Astrocyte (in vitro differentiated cells and primary cell): Measurements from ENCODE around the gene NLRP10. TPM values are rescaled to one million over a fixed set of nuclear protein-coding genes. Genes with fewer than 3 reads are reported as not detected.

Experiments
- DNase-seq: peaks from one replicate; pipeline ENCODE4 v3.0.0-alpha.2; 2010; ENCODE audit warnings: low read depth
- FAIRE-seq: peaks from 2 replicates; lab custom pipeline; 2011; peaks lifted over from hg19 to GRCh38; lab: Jason Lieb, UNC
- H2AFZ ChIP-seq: 2 replicates; pipeline ENCODE4 v1.6.0; 2012; ENCODE audit warnings: low read depth, low read length, inconsistent platforms
- H3K27ac ChIP-seq: 2 replicates; pipeline ENCODE4 v1.5.1; 2011; ENCODE audit warnings: low read depth, low read length, inconsistent platforms
- H3K27me3 ChIP-seq: 2 replicates; pipeline ENCODE4 v1.6.0; 2011; ENCODE audit warnings: low read length, inconsistent platforms; ENCODE audit not compliant: insufficient read depth
- H3K36me3 ChIP-seq: 2 replicates; pipeline ENCODE4 v1.5.1; 2011; ENCODE audit warnings: low read length, inconsistent platforms; ENCODE audit not compliant: insufficient read depth
- H3K4me1 ChIP-seq: 2 replicates; pipeline ENCODE4 v1.5.1; 2011; ENCODE audit warnings: low read length, inconsistent platforms; ENCODE audit not compliant: insufficient read depth
- H3K4me2 ChIP-seq: 2 replicates; pipeline ENCODE4 v1.6.0; 2012; ENCODE audit warnings: low read length, inconsistent platforms
- H3K4me3 ChIP-seq: 2 replicates; pipeline ENCODE4 v1.5.1; 2011; ENCODE audit warnings: low read depth, mild to moderate bottlenecking, low read length, inconsistent platforms; ENCODE audit not compliant: insufficient read depth
- H3K79me2 ChIP-seq: 2 replicates; pipeline ENCODE4 v1.6.0; 2012; ENCODE audit warnings: mild to moderate bottlenecking, low read length, inconsistent platforms; ENCODE audit not compliant: insufficient read depth
- H3K9ac ChIP-seq: 2 replicates; pipeline ENCODE4 v1.6.0; 2012; ENCODE audit warnings: mild to moderate bottlenecking, low read length, inconsistent platforms
- H3K9me3 ChIP-seq: 2 replicates; pipeline ENCODE4 v1.5.1; 2012; ENCODE audit warnings: low read depth, mild to moderate bottlenecking, low read length, inconsistent platforms; ENCODE audit not compliant: insufficient read depth
- H4K20me1 ChIP-seq: 2 replicates; pipeline ENCODE4 v1.6.0; 2012; ENCODE audit warnings: low read length, inconsistent platforms; ENCODE audit not compliant: insufficient read depth
- H3K27ac Mint-ChIP-seq: one replicate; pipeline ENCODE4 v1.8.0; 2021; ENCODE audit warnings: mild to moderate bottlenecking, mixed read lengths; ENCODE audit not compliant: unreplicated experiment
- H3K27me3 Mint-ChIP-seq: one replicate; pipeline ENCODE4 v1.8.0; 2021; ENCODE audit warnings: low read depth, mixed read lengths; ENCODE audit not compliant: unreplicated experiment
- H3K36me3 Mint-ChIP-seq: one replicate; pipeline ENCODE4 v1.8.0; 2021; ENCODE audit warnings: low read depth, mixed read lengths; ENCODE audit not compliant: unreplicated experiment
- H3K4me1 Mint-ChIP-seq: one replicate; pipeline ENCODE4 v1.8.0; 2021; ENCODE audit warnings: low read depth, mixed read lengths; ENCODE audit not compliant: unreplicated experiment
- H3K4me3 Mint-ChIP-seq: one replicate; pipeline ENCODE4 v1.8.0; 2021; ENCODE audit warnings: mild to moderate bottlenecking, moderate library complexity, mixed read lengths; ENCODE audit not compliant: unreplicated experiment
- H3K9me3 Mint-ChIP-seq: one replicate; pipeline ENCODE4 v1.8.0; 2021; ENCODE audit warnings: mild to moderate bottlenecking, mixed read lengths; ENCODE audit not compliant: unreplicated experiment
- EZH2 ChIP-seq: IDR thresholded peaks from 2 replicates; pipeline ENCODE4 v1.6.1; 2012; ENCODE audit warnings: mild to moderate bottlenecking, low read length, inconsistent platforms; ENCODE audit not compliant: insufficient read depth
- total RNA-seq: library from RNA; stranded (reverse); gene quantifications from 2 replicates; pipeline ENCODE4 v1.2.1, GENCODE V29; 2021
- TF ChIP-seq, protein P1 (sequence below): IDR thresholded peaks from 2 replicates; pipeline ENCODE4 v1.5.1; 2011; ENCODE audit warnings: low read depth, mild to moderate bottlenecking, inconsistent platforms, low read length, moderate library complexity; ENCODE audit not compliant: insufficient read depth

The NLRP10 gene
- total RNA-seq, 1 donor from 2014 or later: 3.1 TPM

DNA sequence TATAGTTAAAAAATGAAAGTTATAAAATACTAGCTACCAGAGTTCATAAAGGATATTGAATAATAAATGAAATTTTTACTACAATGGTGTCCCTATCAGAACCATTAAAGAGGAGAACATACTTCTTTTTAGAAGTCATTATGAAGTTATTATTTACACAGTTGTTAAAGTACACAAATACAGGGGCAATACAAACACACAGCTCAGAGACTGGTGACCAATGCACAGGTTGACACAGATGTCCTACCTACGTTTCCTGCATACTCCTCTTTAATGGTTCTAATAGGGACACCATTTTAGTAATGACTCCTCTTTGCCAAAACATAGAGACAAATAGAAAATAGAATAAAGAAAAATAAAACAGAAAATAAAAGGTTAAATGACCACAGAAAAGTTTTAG, 10.1 kb downstream of the NLRP10 start:
- Mint-ChIP-seq H3K36me3 (no peaks in the 10 kb centered on the region), H3K4me3 (no peak overlapping the region), H3K27ac (no peak overlapping the region), H3K9me3 (peaks cover 3% of the 10 kb centered on the region), H3K27me3 (peaks cover 4% of the 10 kb centered on the region), H3K4me1 (no peaks in the 10 kb centered on the region)
- no peak overlapping the region for H3K4me2 ChIP-seq
- H3K79me2 ChIP-seq: no peaks in the 10 kb centered on the region
- no peaks in the 10 kb centered on the region for H3K36me3 ChIP-seq
- no peaks in the 10 kb centered on the region for H3K4me1 ChIP-seq
- DNase-seq (no peak), FAIRE-seq (no peak)
- H3K9me3 ChIP-seq: no peaks in the 10 kb centered on the region
- TF ChIP-seq, protein P1, sequence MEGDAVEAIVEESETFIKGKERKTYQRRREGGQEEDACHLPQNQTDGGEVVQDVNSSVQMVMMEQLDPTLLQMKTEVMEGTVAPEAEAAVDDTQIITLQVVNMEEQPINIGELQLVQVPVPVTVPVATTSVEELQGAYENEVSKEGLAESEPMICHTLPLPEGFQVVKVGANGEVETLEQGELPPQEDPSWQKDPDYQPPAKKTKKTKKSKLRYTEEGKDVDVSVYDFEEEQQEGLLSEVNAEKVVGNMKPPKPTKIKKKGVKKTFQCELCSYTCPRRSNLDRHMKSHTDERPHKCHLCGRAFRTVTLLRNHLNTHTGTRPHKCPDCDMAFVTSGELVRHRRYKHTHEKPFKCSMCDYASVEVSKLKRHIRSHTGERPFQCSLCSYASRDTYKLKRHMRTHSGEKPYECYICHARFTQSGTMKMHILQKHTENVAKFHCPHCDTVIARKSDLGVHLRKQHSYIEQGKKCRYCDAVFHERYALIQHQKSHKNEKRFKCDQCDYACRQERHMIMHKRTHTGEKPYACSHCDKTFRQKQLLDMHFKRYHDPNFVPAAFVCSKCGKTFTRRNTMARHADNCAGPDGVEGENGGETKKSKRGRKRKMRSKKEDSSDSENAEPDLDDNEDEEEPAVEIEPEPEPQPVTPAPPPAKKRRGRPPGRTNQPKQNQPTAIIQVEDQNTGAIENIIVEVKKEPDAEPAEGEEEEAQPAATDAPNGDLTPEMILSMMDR: no peak
- no peak for TF ChIP-seq EZH2
- H3K9ac ChIP-seq: no peak overlapping the region
- no peak overlapping the region for H3K27ac ChIP-seq
- no peaks in the 10 kb centered on the region for H3K27me3 ChIP-seq
- H2AFZ ChIP-seq: no peak overlapping the region
- H3K4me3 ChIP-seq: no peak overlapping the region
- H4K20me1 ChIP-seq: no peaks in the 10 kb centered on the region

DNA sequence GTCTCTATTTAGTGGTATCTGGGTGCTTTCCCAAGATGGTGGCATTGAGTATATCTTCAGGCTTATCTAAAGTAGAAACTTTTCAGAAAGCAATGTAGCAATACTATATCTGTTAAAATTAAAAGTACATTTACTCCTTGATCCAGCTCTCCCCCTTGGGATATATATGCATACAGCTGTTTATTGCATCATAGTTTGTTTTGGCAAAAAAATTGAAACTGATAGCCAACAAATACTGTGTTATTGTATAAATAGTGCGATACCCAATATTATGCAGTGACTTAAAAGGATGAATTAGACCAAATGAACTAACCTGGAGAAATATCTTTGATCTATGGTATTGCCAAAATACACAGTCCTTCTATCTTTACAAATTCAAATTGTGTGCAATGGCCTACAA, 15.3 kb downstream of the NLRP10 start:
- Histone ChIP-seq H3K36me3 (no peaks in the 10 kb centered on the region), H3K9me3 (no peaks in the 10 kb centered on the region), H4K20me1 (no peaks in the 10 kb centered on the region), H3K4me1 (no peaks in the 10 kb centered on the region), H3K9ac (no peak overlapping the region), H3K79me2 (no peaks in the 10 kb centered on the region), H3K27ac (no peak overlapping the region), H3K4me3 (no peak overlapping the region), H3K27me3 (peaks cover 4% of the 10 kb centered on the region), H2AFZ (no peak overlapping the region), H3K4me2 (no peak overlapping the region)
- peaks cover 3% of the 10 kb centered on the region for H3K9me3 Mint-ChIP-seq
- TF ChIP-seq, protein P1: no peak
- TF ChIP-seq EZH2: no peak
- H3K27ac Mint-ChIP-seq: no peak overlapping the region
- no peaks in the 10 kb centered on the region for H3K36me3 Mint-ChIP-seq
- H3K27me3 Mint-ChIP-seq: peaks cover 5% of the 10 kb centered on the region
- no peaks in the 10 kb centered on the region for H3K4me1 Mint-ChIP-seq
- DNase-seq (no peak), FAIRE-seq (no peak)
- no peak overlapping the region for H3K4me3 Mint-ChIP-seq

DNA sequence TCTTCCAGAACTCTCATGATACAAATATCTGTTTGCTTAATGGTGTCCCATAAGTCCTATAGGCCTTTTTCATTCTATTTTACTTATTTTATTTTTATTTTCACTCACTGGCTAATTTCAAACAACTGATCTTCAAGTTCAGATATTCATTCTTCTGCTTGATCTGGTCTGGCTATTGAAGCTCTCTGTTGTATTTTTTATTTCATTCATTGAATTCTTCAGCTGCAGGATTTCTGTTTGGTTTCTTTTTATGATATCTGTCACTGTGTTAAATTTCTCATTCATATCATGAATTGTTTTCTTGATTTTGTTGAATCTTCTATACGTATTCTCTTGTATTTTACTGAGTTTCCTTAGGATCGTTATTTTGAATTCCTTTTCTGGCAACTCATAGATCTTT, 21.1 kb downstream of the NLRP10 start:
- no peaks in the 10 kb centered on the region for H3K4me1 ChIP-seq
- no peaks in the 10 kb centered on the region for H3K79me2 ChIP-seq
- H3K4me3 ChIP-seq: no peak overlapping the region
- H3K27ac Mint-ChIP-seq: no peak overlapping the region
- no peak overlapping the region for H3K27ac ChIP-seq
- H4K20me1 ChIP-seq: no peaks in the 10 kb centered on the region
- H3K36me3 ChIP-seq: no peaks in the 10 kb centered on the region
- H3K9ac ChIP-seq: no peak overlapping the region
- no peak for TF ChIP-seq EZH2
- TF ChIP-seq, protein P1: no peak
- no peak overlapping the region for H3K4me2 ChIP-seq
- no peaks in the 10 kb centered on the region for H3K4me1 Mint-ChIP-seq
- H3K36me3 Mint-ChIP-seq: no peaks in the 10 kb centered on the region
- DNase-seq (no peak), FAIRE-seq (no peak)
- H2AFZ ChIP-seq: no peak overlapping the region
- H3K4me3 Mint-ChIP-seq: no peak overlapping the region
- H3K27me3 ChIP-seq: peaks cover 4% of the 10 kb centered on the region
- H3K9me3 ChIP-seq: no peaks in the 10 kb centered on the region
- peaks cover 9% of the 10 kb centered on the region for H3K9me3 Mint-ChIP-seq
- peaks cover 5% of the 10 kb centered on the region for H3K27me3 Mint-ChIP-seq
